Cardiac muscle cell (in vitro differentiated cells and primary cell): ENCODE results near the gene C22orf15. TPM values are rescaled to one million over a fixed set of nuclear protein-coding genes. Genes with fewer than 3 reads are reported as not detected.

Experiments used
- DNase-seq, 2 donors: peaks; one replicate each; pipeline versions ENCODE4 v3.0.0 to v3.0.0-alpha.2; 2010 to 2017; ENCODE audit warnings: low read depth in 1 of 2, low spot score in 1 of 2
- H3K27ac ChIP-seq: fragments of 200-600 bp; sonication (generic); 2 replicates; pipeline ENCODE4 v1.5.1; 2016
- H3K27me3 ChIP-seq: fragments of 200-600 bp; sonication (generic); 2 replicates; pipeline ENCODE4 v1.6.0; 2016; ENCODE audit warnings: control low read depth
- H3K36me3 ChIP-seq: fragments of 200-600 bp; sonication (generic); 2 replicates; pipeline ENCODE4 v1.5.1; 2016; ENCODE audit warnings: control low read depth
- H3K4me1 ChIP-seq: fragments of 200-600 bp; sonication (generic); 2 replicates; pipeline ENCODE4 v1.8.1; 2017; ENCODE audit warnings: low read depth, mild to moderate bottlenecking, mixed run types
- H3K4me3 ChIP-seq: fragments of 200-600 bp; sonication (generic); 2 replicates; pipeline ENCODE4 v1.5.1; 2016; ENCODE audit warnings: mild to moderate bottlenecking
- H3K9me3 ChIP-seq: fragments of 200-600 bp; sonication (generic); 2 replicates; pipeline ENCODE4 v1.5.1; 2017; ENCODE audit warnings: low read depth, mild to moderate bottlenecking, control low read depth
- polyA plus RNA-seq: library from polyadenylated mRNA; unstranded; fragments of >200 nt; fragmentation: Nextera tagmentation; extraction: Ambion mirVana; gene quantifications from 2 replicates; pipeline ENCODE4 v1.2.1, GENCODE V29; 2016
- total RNA-seq: library from RNA; depleted of rRNA; stranded (reverse); fragments of >200 nt; gene quantifications from 2 replicates; pipeline ENCODE4 v1.2.3, GENCODE V29; 2016
- TF ChIP-seq, protein P1 (sequence below): IDR thresholded peaks from 2 replicates; pipeline ENCODE4 v1.5.1; 2012; ENCODE audit warnings: low read depth, mild to moderate bottlenecking, low read length

Gene C22orf15
- total RNA-seq (0.07 TPM in 1 of 2 replicates, not detected in the other), polyA plus RNA-seq (0.27 and 0.91 TPM in 2 replicates)

GRCh38 chr22:23762842-23763578 is at the start of gene C22orf15:
Gene C22orf15, plus strand, starts transcription at chr22:23762990. Its CDS starts 317 bp downstream, at chr22:23763307.
- Histone ChIP-seq H3K27ac (no peak within 1 kb of the TSS), H3K36me3 (no peaks in the 10 kb centered on the region), H3K9me3 (no peaks in the 10 kb centered on the region), H3K4me3 (no peak within 1 kb of the TSS), H3K4me1 (peaks cover 18% of the 10 kb centered on the region), H3K27me3 (no peaks in the 10 kb centered on the region)
- DNase-seq, result peak in 1 of 2 donors; percentile 66
- TF ChIP-seq, protein P1, sequence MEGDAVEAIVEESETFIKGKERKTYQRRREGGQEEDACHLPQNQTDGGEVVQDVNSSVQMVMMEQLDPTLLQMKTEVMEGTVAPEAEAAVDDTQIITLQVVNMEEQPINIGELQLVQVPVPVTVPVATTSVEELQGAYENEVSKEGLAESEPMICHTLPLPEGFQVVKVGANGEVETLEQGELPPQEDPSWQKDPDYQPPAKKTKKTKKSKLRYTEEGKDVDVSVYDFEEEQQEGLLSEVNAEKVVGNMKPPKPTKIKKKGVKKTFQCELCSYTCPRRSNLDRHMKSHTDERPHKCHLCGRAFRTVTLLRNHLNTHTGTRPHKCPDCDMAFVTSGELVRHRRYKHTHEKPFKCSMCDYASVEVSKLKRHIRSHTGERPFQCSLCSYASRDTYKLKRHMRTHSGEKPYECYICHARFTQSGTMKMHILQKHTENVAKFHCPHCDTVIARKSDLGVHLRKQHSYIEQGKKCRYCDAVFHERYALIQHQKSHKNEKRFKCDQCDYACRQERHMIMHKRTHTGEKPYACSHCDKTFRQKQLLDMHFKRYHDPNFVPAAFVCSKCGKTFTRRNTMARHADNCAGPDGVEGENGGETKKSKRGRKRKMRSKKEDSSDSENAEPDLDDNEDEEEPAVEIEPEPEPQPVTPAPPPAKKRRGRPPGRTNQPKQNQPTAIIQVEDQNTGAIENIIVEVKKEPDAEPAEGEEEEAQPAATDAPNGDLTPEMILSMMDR, result no peak

DNA sequence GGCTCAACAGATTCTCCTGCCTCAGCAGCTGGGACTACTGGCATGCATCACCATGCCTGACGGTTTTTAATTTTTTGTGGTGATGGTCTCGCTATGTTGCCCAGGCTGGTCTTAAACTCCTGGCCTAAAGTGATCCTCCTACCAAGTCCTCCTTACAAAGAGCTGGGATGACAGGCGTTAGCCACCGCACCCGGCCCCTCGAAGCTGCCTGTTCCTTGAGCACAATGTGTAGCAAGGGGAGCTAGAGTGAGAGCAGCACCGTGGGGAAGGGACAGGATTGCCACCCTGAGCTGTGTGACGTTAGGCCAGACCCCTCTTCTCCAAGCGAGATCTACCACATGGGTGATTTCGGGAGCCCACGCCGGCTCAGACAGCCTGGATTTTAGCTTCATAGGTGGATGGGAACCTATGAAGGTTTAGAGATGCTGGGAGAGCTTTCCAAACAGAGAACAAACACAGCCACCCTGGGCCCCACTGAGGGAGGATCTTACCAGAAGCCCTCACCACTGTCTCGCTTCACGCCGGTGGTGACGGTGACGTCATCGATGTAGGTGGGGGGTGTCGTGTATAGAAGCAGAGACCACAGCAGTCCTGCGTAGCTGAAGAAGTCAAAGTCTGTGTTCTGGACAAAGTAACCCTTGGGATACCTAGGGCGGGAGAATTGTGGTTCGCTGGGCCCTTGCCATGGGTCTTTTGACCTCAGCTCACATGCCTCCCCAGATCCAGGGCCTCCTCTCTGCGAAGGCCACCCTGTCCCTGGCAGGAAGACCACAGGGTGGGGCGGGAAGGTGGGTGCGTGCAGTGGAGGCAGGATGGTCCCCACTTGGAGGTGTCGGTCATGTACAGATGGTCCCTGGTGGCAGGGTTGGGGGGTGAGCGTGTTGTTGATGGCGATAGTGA is 48.8 kb upstream of the C22orf15 start:
- Histone ChIP-seq H3K27ac (no peak overlapping the region), H3K27me3 (no peaks in the 10 kb centered on the region), H3K9me3 (no peaks in the 10 kb centered on the region), H3K36me3 (peaks cover 12% of the 10 kb centered on the region), H3K4me1 (no peaks in the 10 kb centered on the region), H3K4me3 (no peak overlapping the region)
- no peak for DNase-seq
- TF ChIP-seq, protein P1, result no peak

DNA sequence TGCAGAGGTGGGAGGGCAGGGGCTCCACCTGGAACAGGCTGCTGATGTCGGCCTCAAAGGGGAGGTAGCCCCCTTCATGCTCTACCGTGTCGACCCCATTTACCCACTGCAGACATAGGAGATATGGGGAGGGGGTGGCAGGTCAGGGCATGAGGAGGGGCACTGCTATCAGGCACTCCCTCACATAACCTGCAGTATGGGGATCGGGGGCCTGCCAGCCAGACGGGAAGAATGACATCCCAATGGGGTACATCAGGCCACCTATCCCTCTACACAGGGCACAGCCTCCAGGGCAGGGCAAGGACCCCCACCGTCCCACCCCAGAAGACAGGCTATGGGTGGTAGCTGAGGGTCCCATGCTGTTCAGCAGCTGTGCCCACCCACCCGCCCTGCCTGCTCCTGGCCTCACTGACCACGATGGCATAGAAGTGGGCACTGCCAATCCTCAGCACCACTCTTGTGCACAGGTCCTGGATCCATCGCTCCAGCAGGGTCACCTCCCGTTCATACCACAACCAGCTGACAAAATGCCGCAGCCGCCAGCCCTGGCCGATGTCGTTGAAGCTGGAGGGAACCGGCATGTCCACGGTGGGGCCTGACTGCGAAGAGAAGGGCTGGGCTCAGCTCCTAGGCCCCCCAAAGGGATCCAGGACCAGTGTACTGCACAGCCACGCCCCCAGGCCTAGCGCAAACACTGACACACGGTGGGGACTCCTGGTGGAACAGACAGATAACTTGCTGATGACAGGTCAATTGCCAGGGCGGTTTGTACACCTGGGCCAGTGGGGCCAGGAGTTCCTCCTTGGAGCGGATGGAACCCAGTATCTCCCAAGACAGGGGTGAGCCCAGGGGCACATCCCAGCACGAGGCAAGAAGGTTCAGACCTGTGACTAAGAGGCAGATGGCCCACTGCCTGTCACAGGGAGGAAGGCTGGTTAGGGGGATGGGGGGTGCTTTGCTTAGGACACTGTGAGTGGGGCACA is 47.9 kb upstream of the C22orf15 start:
- Histone ChIP-seq H3K9me3 (no peaks in the 10 kb centered on the region), H3K27ac (no peak overlapping the region), H3K4me3 (no peak overlapping the region), H3K4me1 (no peaks in the 10 kb centered on the region), H3K27me3 (no peaks in the 10 kb centered on the region), H3K36me3 (peaks cover 8% of the 10 kb centered on the region)
- DNase-seq, result no peak
- TF ChIP-seq, protein P1, result no peak

DNA sequence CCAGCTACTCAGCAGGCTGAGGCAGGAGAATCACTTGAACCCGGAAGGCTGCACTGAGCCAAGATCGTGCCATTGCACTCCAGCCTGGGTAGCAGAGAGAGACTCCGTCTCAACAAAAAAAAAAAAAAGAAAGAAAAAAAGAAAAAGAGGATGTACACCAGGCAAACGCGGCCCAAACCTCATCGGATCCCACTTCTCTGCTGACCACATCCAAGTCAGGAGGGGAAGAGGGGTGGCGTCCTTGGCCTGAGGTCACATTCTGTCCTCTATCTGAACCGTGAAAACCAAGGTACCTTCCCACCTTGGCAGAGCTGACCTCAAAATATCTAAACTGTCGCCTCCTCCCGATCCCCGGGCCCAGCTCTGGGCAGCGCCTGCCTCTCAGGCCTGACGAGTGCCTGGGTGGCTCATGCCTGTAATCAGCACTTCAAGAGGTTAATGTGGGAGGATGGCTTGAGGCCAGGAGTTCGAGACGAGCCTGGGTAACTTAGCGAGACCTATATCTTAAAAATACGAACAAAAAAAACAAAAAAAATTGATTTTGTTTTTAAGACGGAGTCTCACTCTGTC is 46.9 kb upstream of the C22orf15 start:
- H3K27ac ChIP-seq, result no peak overlapping the region
- TF ChIP-seq, protein P1, result no peak
- H3K36me3 ChIP-seq, result peaks cover 6% of the 10 kb centered on the region
- peak in 1 of 2 donors; percentile 23 for DNase-seq
- H3K27me3 ChIP-seq, result no peaks in the 10 kb centered on the region
- H3K9me3 ChIP-seq, result no peaks in the 10 kb centered on the region
- no peaks in the 10 kb centered on the region for H3K4me1 ChIP-seq
- peak overlapping the region; percentile 71 for H3K4me3 ChIP-seq
